ENCODE results near the gene HOXB4.

DNA sequence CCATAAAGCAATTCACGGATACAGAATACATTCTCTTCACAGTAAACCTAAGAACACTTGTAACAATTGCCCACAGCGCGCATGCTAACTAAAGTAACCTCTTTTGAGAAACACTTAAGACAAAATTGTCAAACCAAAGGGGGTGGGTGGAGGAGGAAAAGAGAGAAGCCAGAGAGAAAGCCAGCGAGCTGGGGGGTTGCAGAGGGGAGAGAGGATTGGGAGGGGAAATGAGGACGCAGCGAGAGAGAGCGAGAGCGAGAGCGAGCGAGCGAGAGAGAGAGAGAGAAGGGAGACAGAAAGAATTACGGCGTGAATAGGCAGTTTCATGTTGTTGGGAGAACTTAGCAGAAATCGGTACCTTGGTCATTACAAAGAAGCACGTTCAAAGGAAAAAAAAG is 34.3 kb upstream of the HOXB4 start:
- TF ChIP-seq, protein P1, sequence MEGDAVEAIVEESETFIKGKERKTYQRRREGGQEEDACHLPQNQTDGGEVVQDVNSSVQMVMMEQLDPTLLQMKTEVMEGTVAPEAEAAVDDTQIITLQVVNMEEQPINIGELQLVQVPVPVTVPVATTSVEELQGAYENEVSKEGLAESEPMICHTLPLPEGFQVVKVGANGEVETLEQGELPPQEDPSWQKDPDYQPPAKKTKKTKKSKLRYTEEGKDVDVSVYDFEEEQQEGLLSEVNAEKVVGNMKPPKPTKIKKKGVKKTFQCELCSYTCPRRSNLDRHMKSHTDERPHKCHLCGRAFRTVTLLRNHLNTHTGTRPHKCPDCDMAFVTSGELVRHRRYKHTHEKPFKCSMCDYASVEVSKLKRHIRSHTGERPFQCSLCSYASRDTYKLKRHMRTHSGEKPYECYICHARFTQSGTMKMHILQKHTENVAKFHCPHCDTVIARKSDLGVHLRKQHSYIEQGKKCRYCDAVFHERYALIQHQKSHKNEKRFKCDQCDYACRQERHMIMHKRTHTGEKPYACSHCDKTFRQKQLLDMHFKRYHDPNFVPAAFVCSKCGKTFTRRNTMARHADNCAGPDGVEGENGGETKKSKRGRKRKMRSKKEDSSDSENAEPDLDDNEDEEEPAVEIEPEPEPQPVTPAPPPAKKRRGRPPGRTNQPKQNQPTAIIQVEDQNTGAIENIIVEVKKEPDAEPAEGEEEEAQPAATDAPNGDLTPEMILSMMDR (conservative IDR thresholded peaks at IDR 0.05; ENCODE audit: low read depth, low read length): no peak
- TF ChIP-seq EZH2phosphoT487 (IDR thresholded peaks at IDR 0.05; ENCODE audit: borderline replicate concordance, low read length) (no peak), EZH2 (IDR thresholded peaks at IDR 0.05; ENCODE audit: low read length, unreplicated experiment) (no peak)

All from PC-3 (cell line).